Spleen (tissue), 11 donors: ENCODE measurements around the gene TMEM88. TPM values are rescaled to one million over a fixed set of nuclear protein-coding genes. Genes with fewer than 3 reads are reported as not detected.

Experiments
- DNase-seq: peaks from one replicate; pipeline ENCODE4 v3.0.0-alpha.2; 2020
- H3K27ac ChIP-seq, 8 donors: fragments of 200-600 bp; sonication (generic) in 7 of 8; 1 replicate in 4 of 8; 2 replicates in 4 of 8; pipeline versions ENCODE4 v1.5.0 to v1.8.0; 2016 to 2021; ENCODE audit warnings: inconsistent platforms in 4 of 8, mild to moderate bottlenecking in 4 of 8, moderate library complexity in 1 of 8
- H3K27me3 ChIP-seq, 7 donors: fragments of 200-600 bp; sonication (generic) in 6 of 7; replicated peaks in 1 of 7; 1 replicate in 4 of 7; 2 replicates in 3 of 7; pipeline versions ENCODE4 v1.5.0 to v1.8.0; 2016 to 2021; ENCODE audit warnings: inconsistent platforms in 3 of 7, mild to moderate bottlenecking in 1 of 7
- H3K36me3 ChIP-seq, 6 donors: fragments of 200-600 bp; sonication (generic) in 5 of 6; 1 replicate in 4 of 6; 2 replicates in 2 of 6; pipeline versions ENCODE4 v1.5.0 to v1.8.0; 2016 to 2021; ENCODE audit warnings: inconsistent platforms in 2 of 6
- H3K4me1 ChIP-seq, 6 donors: fragments of 200-600 bp; sonication (generic) in 5 of 6; 1 replicate in 3 of 6; 2 replicates in 3 of 6; pipeline versions ENCODE4 v1.5.0 to v1.8.0; 2016 to 2021; ENCODE audit warnings: inconsistent platforms in 3 of 6
- H3K4me3 ChIP-seq, 8 donors: fragments of 200-600 bp; sonication (generic) in 7 of 8; 1 replicate in 4 of 8; 2 replicates in 4 of 8; pipeline versions ENCODE4 v1.5.0 to v1.8.0; 2016 to 2021; ENCODE audit warnings: inconsistent platforms in 4 of 8, mild to moderate bottlenecking in 4 of 8, moderate library complexity in 2 of 8
- H3K9me3 ChIP-seq, 8 donors: fragments of 200-600 bp; sonication (generic) in 7 of 8; 1 replicate in 4 of 8; 2 replicates in 4 of 8; pipeline versions ENCODE4 v1.5.0 to v1.8.0; 2016 to 2021; ENCODE audit warnings: inconsistent platforms in 4 of 8
- POLR2A ChIP-seq, 3 donors: fragments of 450-650 bp; IDR thresholded peaks; one replicate each; pipeline ENCODE4 v1.5.1; 2017; ENCODE audit warnings: antibody characterized with exemption in 3 of 3, mild to moderate bottlenecking in 1 of 3
- POLR2AphosphoS5 ChIP-seq, 3 donors: sonication (generic); formaldehyde crosslinking; IDR thresholded peaks; one replicate each; pipeline ENCODE4 v1.5.1; 2017; ENCODE audit warnings: antibody characterized with exemption in 3 of 3
- WGBS, 5 donors: extraction: QIAGEN DNeasy Blood & Tissue Kit in 3 of 5; methylation state at CpG; one replicate each; pipeline versions ENCODE4 v1.1.5 to v1.1.7; 2013 to 2018; 5-methylcytosine and 5-hydroxymethylcytosine counted together
- intact Hi-C: fragments of 100-400 bp; cut with DNase I; formaldehyde crosslinking; loops from one replicate; pipeline ENCODE4 v1.15.0; 2023; ENCODE audit warnings: low total_unique reads
- polyA plus RNA-seq, 3 donors: library from polyadenylated mRNA; stranded (reverse); fragments of 200-250 nt; gene quantifications; one replicate each; pipeline ENCODE4 v1.2.1, GENCODE V29; 2013
- total RNA-seq, 7 donors: library from RNA; depleted of rRNA in 3 of 7; stranded (reverse); fragments of >200 nt in 3 of 7; fragmentation: NEBNext Ultra II Directional in 4 of 7; extraction: Animal tissue kit (Norgen Biotek cat#: 25700) in 4 of 7; gene quantifications; one replicate each; pipeline versions ENCODE4 v1.1.0 to v1.2.1, GENCODE V29; 2016 to 2021
- TF ChIP-seq, protein P1 (sequence below), 11 experiments: fragments of 200-600 bp in 7 of 11; fragments of 450-650 bp in 4 of 11; sonication (generic) in 4 of 11; IDR thresholded peaks in 8 of 11; conservative IDR thresholded peaks in 3 of 11; 1 replicate in 7 of 11; 2 replicates in 4 of 11; pipeline versions ENCODE4 v1.4.0 to v1.8.0; 2016 to 2021; ENCODE audit warnings: antibody characterized with exemption in 11 of 11, inconsistent platforms in 4 of 11, mild to moderate bottlenecking in 1 of 11
- donor health status: healthy with polysubstance abuse.
- donor health status: DM: no; HTN: no; CAD: no; lungs with moderate emphysema.
- donor health status: DM: no; HTN: no; CAD: no.
- donor health status: Bipolar disorder and iron deficiency.
- donor health status: healthy.
- donor health status: DM: no; HTN: no; CAD: no.
- donor health status: DM: yes; HTN: yes; CAD: no.

Gene TMEM88
- total and polyA plus RNA-seq, 10 donors = 5.2 to 31.8 (median 14.5) TPM

DNA sequence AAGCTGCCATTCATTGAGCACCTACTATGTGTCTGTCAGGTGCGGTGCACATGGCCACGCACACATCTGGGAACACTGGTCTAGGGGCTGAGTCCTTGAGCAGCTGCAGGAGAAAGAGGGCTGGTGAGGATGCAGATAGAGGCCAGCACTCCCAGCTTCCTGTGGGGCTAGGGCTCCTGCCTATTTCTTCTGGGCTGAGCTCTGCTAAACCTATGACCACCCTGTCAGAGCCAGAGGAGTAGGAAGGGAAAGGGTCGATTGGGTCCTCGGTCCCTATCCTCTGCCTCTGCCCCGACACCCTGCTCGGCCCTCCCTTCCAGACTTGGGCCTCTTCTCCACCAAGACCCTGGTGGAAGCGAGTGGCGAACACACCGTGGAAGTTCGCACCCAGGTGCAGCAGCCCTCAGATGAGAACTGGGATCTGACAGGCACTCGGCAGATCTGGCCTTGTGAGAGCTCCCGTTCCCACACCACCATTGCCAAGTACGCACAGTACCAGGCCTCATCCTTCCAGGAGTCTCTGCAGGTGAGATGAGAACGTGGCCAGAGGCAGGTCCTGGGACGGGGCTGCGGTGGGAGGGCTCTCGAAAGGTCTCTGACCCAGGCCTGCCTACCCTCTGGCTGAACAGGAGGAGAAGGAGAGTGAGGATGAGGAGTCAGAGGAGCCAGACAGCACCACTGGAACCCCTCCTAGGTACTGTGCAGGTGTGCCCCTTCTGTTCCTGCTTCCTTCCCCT, 4.0 kb upstream of the TMEM88 start:
- Histone ChIP-seq H3K27me3 (no peaks in the 10 kb centered on the region), H3K36me3 (peaks cover 3 to 100% (median 79%) of the 10 kb centered on the region in 6 donors), H3K4me3 (peak overlapping the region in 5 of 8 donors; percentile 29 to 67 (median 37)), H3K9me3 (no peaks in the 10 kb centered on the region), H3K27ac (peak overlapping the region in 7 of 8 donors; percentile 22 to 79 (median 59)), H3K4me1 (peaks cover 20 to 94% (median 42%) of the 10 kb centered on the region in 6 donors)
- peak; percentile 80 for DNase-seq
- 88 to 95% (median 90%) methylated on average over 16 to 17 of the region's 17 CpGs for WGBS, 5 donors
- intact Hi-C loops = no loop called here
- TF ChIP-seq, protein P1, sequence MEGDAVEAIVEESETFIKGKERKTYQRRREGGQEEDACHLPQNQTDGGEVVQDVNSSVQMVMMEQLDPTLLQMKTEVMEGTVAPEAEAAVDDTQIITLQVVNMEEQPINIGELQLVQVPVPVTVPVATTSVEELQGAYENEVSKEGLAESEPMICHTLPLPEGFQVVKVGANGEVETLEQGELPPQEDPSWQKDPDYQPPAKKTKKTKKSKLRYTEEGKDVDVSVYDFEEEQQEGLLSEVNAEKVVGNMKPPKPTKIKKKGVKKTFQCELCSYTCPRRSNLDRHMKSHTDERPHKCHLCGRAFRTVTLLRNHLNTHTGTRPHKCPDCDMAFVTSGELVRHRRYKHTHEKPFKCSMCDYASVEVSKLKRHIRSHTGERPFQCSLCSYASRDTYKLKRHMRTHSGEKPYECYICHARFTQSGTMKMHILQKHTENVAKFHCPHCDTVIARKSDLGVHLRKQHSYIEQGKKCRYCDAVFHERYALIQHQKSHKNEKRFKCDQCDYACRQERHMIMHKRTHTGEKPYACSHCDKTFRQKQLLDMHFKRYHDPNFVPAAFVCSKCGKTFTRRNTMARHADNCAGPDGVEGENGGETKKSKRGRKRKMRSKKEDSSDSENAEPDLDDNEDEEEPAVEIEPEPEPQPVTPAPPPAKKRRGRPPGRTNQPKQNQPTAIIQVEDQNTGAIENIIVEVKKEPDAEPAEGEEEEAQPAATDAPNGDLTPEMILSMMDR (IDR thresholded peaks at IDR 0.05 in 8 of 11, conservative IDR thresholded peaks at IDR 0.05 in 3 of 11) = no peak
- no peak for TF ChIP-seq POLR2A (IDR thresholded peaks at IDR 0.05)
- TF ChIP-seq POLR2AphosphoS5 (IDR thresholded peaks at IDR 0.05) = no peak

DNA sequence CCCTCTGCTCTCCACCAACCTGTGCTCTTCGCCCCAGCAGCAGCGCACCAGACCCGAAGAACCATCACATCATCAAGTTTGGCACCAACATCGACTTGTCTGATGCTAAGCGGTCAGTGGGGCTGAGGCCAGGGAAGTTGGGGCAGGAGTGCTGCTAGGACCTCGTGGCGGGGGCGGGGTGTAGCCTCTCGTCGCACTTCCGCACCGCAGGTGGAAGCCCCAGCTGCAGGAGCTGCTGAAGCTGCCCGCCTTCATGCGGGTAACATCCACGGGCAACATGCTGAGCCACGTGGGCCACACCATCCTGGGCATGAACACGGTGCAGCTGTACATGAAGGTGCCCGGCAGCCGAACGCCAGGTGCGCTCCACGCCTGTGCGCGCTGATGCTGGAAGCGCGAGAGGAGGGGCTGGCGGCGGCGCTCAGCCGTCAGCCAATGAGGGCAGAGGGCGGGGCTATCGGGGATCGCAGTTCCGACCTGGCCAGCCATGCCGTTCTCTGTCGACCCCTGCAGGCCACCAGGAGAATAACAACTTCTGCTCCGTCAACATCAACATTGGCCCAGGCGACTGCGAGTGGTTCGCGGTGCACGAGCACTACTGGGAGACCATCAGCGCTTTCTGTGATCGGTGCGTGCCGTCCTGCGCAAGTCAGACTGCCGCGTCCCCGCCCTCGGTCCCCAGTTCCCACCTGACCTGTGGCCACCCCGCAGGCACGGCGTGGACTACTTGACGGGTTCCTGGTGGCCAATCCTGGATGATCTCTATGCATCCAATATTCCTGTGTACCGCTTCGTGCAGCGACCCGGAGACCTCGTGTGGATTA, 3.2 kb upstream of the TMEM88 start:
- TF ChIP-seq POLR2AphosphoS5 (IDR thresholded peaks at IDR 0.05) (peak; percentile 89 to 94 (median 92)), POLR2A (IDR thresholded peaks at IDR 0.05) (peak in 1 of 3 donors; percentile 58)
- TF ChIP-seq, protein P1 (IDR thresholded peaks at IDR 0.05 in 8 of 11, conservative IDR thresholded peaks at IDR 0.05 in 3 of 11) = peak; percentile 91 to 99 (median 97)
- intact Hi-C loops = no loop called here
- Histone ChIP-seq H3K27ac (peak overlapping the region in 7 of 8 donors; percentile 22 to 79 (median 59)), H3K36me3 (peaks cover 3 to 95% (median 72%) of the 10 kb centered on the region in 6 donors), H3K9me3 (no peaks in the 10 kb centered on the region), H3K27me3 (no peaks in the 10 kb centered on the region), H3K4me3 (peak overlapping the region in 7 of 8 donors; percentile 19 to 67 (median 36)), H3K4me1 (peaks cover 27 to 94% (median 45%) of the 10 kb centered on the region in 6 donors)
- 22 to 33% (median 25%) methylated on average over 26 to 60 of the region's 60 CpGs for WGBS, 5 donors
- peak; percentile 98 for DNase-seq

DNA sequence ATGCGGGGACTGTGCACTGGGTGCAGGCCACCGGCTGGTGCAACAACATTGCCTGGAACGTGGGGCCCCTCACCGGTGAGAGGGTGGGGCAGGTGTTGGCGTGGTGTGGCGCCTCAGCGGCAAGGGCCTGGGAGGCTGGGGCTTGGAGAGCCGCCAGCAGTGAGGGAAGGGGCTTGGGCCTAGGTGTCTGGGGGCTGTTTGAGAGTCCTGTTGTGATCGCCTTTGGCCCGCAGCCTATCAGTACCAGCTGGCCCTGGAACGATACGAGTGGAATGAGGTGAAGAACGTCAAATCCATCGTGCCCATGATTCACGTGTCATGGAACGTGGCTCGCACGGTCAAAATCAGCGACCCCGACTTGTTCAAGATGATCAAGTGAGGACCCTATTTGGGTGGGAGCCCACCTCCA, 2.6 kb upstream of the TMEM88 start:
- TF ChIP-seq POLR2AphosphoS5 (IDR thresholded peaks at IDR 0.05) = no peak
- no peak for TF ChIP-seq POLR2A (IDR thresholded peaks at IDR 0.05)
- TF ChIP-seq, protein P1 (IDR thresholded peaks at IDR 0.05 in 8 of 11, conservative IDR thresholded peaks at IDR 0.05 in 3 of 11) = no peak
- Histone ChIP-seq H3K9me3 (no peaks in the 10 kb centered on the region), H3K27me3 (no peaks in the 10 kb centered on the region), H3K4me1 (peaks cover 30 to 94% (median 48%) of the 10 kb centered on the region in 6 donors), H3K36me3 (peaks cover 3 to 89% (median 67%) of the 10 kb centered on the region in 6 donors), H3K27ac (peak overlapping the region in 7 of 8 donors; percentile 0 to 79 (median 59)), H3K4me3 (peak overlapping the region in 1 of 8 donors; percentile 67)
- 81 to 91% (median 84%) methylated on average over 16 to 20 of the region's 20 CpGs for WGBS, 5 donors
- DNase-seq = no peak
- intact Hi-C loops = no loop called here
